Central memory CD4-positive, alpha-beta T cell (primary cell): ENCODE data around the gene ELP6.
A peak's percentile ranks its signal among the peaks of the same experiment; 100 is the strongest.
"Not testable (repeated sequence)": the region's sequence is repeated elsewhere in the genome, so short reads cannot be mapped to it uniquely, and the experiment has no call there.

ENCODE experiments used
- DNase-seq: peaks from one replicate; pipeline ENCODE4 v3.0.0; 2022

Gene ELP6

DNA sequence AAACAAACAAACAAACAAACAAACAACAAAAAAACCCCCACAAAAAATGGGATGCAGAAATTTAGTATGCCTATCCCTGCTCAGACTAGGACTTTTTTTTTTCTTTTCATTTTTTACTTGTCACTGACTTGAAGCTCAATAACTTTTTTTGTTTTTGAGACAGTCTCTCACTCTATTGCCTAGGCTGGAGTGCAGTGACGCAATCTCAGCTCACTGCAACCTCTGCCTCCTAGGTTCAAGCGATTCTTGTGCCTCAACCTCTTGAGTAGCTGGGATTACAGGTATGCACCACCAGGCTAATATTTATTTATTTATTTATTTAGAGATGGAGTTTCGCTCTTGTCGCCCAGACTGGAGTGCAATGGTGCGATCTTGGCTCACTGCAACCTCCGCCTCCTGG, 8.2 kb downstream of the ELP6 start:
- DNase-seq = not testable (repeated sequence)

DNA sequence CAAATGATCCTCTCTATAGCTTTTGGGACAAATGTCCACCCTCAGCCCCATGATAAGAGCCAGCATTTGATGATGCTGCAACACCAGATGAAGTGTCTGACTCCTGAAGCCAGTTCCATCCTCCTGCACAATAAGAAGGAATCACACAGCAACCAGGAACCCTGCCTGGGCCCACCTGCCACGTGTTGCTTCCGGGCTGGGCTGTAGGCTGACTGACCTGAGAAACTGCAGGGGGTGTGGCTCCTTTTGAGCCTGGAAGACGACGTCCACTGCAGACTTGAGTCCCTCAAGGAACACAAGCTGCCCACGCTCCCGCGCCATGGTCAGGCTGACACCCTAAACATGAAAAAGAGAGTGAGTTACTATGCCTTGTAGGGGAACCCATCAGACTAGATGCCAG, 9.4 kb downstream of the ELP6 start:
- DNase-seq = no peak

DNA sequence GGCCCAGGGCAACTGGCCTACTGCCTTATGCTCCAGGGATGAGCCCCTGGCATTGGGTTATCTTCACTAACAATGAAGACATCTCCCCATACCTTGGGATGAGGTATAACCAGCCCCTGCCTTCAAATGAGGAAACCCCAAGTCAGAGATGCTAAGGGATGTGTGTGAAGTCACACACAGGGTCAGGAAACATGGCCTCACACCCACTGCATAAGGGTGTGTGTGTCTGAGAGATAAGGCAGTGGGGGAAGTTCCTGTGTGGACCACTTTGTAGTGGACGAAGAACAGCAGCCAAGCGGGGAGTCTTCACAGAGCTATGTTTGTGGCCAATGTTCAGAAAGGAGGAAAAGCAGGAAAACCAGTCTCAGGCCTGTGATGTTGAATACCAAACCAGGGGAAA, 10.5 kb downstream of the ELP6 start:
- DNase-seq = no peak

DNA sequence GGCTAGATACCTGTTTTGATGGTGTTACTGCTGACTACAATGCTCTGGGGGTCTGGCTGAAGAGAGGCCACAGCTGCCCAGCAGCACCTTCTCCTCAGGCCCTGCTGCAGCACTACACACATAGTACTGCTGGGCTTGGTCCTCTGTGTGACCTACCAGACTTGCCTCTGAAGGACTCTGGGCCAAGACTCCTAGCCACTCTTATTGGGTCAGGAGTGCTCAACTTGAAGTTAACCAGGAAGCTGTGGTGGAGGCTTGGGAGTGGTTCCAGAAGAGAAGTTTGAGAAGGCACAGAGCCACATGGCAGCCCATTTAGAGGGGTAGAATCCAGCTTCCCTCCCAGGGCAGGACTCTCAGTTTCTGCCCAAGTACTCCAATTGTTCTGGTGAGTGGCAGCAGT, 16.6 kb downstream of the ELP6 start:
- no peak for DNase-seq

DNA sequence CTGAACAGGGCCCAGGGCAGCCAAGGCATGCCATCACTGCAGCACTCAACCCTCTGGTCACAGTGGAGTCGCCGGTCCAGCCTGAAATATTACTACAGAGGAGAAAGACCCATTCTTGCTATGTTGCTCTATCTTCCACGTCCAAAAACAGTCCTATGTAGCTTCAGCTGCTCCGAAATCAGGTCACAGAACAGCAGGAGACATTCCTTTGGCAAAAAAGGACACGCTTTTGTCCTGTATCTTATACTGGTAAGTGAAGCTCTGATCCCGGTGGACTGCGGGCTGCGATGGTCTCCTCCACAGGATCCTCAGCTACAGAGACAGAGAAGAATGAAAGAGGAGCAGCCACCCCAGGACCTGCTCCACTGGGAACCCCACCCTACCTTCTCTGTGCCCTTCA, 17.6 kb downstream of the ELP6 start:
- no peak for DNase-seq

DNA sequence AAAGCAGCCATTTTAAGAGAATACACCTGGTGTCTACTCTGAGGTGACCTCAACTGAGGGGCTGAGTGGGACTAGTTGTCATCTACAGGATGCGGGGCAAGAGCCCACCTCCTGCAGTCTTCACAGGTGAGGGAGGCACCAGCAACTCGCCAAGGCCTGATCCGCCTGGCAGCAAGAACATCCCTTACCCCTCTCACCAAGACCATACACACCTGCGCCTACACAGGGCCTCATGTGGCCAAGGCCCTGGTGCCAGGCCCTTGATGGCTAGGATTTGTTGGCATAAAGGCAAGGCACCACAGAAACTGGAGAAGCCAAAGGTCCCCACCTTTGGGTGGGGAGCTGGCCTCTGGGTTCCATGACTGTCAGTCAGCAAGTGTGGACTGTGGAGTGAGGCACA, 18.4 kb downstream of the ELP6 start:
- DNase-seq = no peak

DNA sequence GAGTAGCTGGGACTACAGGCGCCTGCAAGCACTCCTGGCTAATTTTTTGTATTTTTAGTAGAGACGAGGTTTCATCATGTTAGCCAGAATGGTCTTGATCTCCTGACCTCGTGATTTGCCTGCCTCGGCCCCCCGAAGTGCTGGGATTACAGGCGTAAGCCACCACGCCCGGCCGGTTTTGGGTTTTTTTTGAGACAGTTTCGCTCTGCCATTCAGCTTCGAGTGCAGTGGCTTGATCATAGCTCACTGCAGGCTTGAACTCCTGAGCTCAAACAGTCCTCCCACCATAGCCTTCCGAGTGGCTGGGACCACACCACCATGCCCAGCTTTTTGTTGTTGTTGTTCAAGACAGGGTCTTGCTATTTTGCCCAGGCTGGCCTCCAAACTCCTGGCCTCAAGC, 21.7 kb downstream of the ELP6 start:
- no peak for DNase-seq

DNA sequence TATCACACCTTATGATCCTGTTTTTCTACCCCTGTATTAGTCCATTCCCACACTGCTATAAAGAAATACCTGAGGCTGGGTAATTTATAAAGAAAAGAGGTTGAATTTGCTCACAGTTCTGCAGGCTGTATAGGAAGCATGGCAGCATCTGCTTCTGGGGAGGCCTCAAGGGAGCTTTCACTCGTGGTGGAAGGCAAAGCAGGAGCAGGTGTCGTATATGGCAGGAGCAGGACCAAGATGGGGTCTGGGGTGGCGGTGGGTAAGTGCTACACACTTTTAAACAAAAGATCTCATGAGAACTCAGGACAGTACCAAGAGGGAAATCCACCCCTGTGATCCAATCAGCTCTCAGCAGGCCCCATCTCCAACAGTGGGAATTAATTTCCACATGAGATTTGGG, 22.3 kb downstream of the ELP6 start:
- DNase-seq = no peak

DNA sequence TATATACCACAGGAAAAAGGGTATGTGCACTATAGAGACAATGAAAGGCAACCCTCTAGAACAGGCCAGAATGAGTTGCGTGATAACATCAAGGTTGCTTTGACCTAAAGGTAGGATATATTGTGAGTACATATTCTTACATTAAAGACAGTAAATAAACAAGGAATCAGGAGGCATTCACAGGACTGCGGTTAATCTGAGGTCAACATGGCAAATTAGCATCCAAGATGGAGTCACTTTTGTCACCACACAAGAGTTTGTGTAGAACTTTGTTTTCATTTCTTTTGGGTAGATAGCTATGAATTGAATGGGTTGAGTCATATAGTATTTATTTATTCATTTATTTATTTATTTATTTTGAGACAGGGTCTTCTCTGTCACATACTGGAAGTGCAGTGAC, 26.2 kb downstream of the ELP6 start:
- DNase-seq = no peak

DNA sequence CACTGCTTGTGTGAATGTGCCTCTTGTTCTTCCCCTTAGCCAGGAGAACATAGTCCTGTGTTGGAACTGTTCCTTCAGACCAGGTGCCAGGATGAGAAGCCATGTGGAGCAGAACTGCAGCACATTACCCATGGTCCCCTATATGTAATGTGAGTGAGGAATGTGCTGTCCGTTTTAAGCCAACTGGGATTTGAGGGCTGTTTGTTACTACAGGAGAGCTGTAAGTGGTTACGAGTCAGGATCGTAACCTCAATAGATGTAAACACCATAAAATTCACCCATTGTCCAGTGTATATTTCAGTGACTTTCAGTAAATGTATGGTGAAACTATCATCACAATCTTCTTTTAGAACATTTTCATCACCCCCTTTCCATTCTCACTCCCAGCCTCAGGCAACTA, 27.7 kb downstream of the ELP6 start:
- DNase-seq = no peak

DNA sequence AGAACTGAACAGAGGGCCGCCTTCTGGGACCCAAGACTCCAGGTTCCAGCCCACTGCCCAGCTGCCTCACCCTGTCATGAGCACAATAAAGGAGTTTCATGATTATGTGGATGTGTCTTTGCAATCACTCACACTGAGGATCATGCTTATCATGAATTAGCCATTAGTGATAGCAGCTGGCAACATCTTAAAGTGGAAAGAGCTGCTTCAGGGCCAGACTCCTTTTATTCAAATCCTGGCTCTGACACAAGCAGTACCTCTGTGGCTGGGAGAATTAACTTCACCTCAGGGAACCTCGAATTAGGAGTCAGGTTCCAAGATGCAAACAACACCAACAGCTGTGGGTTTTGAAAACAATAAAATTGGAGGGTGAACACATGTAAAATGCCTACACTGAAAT, 31.1 kb downstream of the ELP6 start:
- DNase-seq = no peak

DNA sequence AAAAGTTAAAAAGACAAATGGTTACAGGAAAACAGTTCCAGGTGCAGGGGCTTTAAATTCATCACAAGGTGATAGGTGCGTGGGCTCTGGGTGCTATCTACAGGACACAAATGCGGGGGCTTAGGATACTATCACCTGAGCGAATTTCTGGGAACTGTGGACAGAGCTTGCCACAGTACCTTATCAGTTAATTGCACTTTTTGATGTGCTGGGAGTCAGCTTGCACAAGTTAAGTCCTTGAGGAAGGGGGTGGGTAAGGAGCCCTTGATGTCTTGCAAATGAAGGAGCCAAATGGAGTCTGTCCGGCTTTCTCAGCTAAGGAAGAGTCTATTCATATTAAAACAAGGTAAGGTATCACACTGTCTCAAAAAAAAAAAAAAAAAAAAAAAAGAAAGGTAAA, 31.7 kb downstream of the ELP6 start:
- DNase-seq = not testable (repeated sequence)

DNA sequence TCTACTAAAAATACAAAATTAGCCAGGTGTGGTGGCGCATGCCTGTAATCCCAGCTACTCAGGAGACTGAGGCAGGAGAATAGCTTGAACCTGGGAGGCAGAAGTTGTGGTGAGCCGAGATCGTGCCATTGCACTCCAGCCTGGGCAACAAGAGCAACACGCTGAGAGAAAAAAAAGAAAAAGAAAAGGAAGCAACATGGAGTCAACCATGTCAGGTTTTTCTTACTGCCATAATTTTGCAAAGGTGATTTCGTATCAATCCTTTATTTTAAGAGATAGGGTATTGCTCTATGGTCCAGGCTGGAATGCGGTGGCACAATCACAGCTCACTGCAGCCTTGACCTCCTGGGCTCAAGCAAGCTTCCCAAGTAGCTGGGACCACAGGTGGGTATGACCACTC, 33.2 kb downstream of the ELP6 start:
- not testable (repeated sequence) for DNase-seq

DNA sequence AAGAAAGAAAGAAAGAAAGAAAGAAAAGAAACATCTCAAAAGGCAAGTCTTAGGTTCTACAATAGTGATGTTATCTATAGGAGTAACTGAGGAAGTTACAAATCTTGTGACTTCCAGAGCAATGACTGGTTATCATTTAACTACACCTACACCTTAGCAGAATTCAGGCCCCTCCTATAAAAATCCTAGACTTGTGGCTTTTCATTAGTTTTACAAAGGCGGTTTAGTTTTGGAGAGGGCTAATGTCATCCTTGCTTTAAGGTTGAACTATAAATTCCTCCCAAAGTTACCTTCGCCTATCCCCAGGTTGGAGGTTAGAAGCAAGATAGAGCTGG, 33.7 kb downstream of the ELP6 start:
- DNase-seq = no peak

DNA sequence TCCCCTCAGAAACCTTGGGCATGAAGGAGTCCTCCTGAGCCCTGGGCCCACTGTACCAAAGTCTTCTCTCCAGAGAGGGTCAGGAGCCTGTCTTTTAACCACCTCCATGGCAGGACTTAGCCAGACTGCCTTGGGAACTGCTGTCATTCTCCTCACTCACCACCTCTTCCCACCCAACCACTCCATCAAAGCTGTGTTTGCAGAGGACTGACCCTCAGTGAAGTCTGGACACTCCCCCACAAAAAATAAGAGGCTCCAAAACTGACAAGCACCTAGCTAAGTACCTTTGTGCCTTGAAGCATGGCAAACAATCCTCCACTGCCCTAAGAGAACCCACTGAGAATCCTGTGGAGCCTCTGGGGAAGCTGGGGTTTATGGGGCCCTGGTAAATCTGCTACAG, 35.5 kb downstream of the ELP6 start:
- DNase-seq = no peak

DNA sequence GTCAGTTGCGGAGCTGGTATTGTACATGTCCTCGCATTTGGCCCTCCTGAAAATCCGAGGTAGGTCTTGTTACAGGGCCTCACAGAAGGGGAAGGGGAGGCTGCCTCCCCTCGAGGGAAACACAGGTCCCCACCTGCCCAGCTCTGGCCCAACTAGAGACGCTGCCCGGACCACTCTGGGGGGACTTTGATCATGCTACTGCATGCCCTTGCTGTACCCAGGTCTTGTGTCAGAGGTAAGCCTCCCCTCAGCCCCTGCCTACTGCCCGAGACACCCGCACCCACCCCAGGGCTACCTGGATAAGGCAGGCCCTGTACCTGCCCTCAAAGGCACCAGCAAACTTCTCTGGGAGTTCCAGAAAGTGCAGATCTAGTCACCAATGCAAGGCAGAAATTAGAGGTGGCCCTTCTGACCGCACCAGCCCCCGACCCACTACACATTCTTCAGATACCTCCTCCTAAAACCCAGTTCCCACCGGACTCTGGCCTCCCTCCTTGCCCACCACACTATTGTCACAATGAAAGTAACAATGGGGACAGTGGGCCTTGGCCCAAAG, 36.8 kb downstream of the ELP6 start:
- DNase-seq = no peak

DNA sequence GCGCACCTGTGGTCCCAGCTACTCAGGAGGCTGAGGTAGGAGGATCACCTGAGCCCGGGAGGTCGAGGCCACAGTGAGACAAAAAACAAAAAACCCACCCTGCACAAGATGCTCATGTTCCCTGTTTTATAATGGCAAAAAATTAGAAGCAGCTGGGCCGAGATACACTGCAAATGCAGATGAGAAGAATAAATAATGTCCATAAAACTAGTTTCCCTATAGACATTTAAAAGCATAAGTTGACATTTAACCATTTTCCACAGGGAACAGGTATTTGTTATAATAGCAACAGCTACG, 37.2 kb downstream of the ELP6 start:
- no peak for DNase-seq

DNA sequence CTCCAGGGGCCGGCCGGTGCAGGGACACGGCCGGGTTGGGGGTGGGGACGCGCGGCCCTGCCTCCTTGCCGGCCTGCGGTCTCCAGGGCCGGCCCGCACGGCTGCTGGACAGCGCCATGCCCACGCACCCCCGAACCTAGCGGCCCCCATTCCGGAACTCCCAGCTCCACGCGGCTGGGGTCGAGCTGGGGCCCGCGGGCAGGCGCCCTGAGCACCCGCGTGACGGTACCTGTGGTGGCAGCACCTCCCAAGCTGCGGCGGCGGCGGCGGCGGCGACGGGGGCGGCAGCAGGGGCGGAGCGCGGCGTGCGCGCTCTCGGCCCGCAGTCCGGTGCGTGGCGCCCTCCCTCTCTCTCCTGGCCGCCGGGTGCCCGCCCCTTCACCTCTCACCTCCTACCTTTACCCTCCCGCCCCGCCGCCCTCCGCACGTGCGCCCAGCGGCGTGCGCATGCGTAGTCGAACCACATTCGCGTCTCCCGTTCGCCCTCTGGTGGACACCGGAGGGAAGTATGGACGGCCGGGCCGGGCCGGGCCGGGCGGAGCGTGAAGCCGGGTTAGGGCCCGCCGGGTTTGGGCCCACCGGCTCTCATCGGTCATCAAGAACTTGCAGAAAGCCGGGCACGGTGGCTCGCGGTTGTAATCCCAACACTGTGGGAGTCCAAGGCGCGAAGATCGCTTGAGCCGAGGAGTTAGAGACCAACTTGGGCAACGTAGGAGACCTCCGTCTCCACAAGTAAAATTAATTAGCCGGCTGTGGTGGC, 37.8 kb downstream of the ELP6 start, which contains the start of gene SCAP:
Gene SCAP (minus strand): TSS at position 372 of the 760 bp plus-strand sequence. CDS start 32,948 bp downstream, outside the sequence.
- DNase-seq = peak; percentile 95

DNA sequence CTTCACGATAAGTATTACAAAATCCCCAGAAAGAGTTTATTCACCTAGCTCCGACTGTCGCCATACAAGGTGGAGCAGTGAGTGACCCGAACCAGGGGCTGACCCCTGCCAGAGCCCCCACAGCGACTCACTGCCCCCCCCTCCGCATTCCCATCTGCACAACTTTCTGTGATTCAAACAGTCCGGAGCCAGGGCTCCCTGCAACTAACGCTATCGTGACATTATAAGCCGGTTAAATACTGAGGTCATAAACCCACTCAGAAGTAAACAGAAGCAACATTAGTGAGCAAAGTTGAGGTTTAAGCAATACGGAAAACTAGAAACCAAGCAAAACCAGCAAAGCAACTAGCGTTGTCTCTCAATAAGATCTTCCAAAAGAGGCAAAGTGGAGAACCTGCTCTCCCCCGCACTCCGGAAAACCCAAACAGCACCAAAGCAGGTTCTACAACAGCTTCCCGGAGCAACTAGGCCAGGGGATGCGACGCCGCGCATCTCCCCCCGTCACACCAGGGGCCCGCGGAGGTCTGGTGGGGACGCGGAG, 38.4 kb downstream of the ELP6 start:
- DNase-seq = no peak

DNA sequence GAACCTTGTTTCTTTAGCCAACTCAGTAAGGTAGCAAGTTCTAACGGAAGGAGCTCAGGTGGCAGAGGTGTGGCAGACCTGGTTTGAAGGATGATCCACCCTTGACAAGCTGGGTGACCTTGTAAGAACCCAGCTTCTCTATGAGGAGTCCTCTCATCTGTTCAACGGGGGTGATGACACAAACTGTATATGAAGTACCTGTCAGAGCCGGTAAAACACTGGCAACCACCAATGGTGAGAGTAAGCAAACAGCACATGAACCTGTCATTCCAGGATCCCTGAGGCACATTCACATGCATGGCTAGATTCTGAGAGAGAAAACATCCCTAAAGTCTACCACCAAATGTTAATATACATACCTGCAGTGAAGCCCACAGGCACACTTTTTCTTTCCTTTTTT, 40.1 kb downstream of the ELP6 start:
- no peak for DNase-seq

DNA sequence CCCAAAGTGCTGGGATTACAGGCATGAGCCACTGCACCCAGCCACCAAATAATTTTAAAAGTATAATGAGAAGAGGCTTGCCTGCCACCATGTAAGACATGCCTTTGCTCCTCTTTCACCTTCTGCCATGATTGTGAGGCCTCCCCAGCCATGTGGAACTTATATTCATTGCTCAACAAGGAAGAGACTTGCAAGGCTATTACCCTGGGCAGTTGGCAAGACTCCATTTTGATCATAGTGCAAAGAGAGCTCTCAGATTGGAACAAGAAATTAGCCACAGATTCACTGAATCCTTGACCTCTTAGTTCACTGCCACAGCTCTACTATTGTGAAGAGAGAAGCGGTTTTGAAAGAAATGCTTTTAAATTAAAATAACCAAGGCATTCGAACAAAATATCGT, 43.9 kb downstream of the ELP6 start:
- DNase-seq = no peak

DNA sequence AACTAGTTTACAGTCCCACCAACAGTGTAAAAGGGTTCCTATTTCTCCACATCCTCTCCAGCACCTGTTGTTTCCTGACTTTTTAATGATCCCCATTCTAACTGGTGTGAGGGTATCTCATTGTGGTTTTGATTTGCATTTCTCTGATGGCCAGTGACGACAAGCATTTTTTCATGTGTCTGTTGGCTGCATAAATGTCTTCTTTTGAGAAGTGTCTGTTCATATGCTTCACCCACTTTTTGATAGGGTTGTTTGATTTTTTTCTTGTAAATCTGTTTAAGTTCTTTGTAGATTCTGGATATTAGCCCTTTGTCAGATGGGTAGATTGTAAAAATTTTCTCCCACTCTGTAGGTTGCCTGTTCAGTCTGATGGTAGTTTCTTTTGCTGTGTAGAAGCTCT, 45.2 kb downstream of the ELP6 start:
- DNase-seq = not testable (repeated sequence)

DNA sequence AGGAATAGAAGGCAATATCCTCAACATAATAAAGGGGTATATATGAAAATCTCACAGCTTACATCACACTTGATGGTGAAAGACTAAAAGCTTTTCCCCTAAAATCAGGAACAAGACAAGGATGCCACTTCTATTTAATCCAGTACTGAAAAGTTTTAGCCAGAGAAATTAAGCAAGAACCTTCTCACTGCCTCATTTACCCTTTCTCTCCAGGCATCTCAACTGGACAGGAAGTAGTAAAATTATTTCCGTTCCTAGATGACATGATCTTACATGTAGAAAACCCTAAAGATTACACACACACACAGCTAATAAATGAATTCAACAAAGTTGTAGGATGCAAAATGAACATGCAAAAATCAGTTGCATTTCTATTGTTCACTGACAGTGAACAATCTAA, 48.9 kb downstream of the ELP6 start:
- no peak for DNase-seq

DNA sequence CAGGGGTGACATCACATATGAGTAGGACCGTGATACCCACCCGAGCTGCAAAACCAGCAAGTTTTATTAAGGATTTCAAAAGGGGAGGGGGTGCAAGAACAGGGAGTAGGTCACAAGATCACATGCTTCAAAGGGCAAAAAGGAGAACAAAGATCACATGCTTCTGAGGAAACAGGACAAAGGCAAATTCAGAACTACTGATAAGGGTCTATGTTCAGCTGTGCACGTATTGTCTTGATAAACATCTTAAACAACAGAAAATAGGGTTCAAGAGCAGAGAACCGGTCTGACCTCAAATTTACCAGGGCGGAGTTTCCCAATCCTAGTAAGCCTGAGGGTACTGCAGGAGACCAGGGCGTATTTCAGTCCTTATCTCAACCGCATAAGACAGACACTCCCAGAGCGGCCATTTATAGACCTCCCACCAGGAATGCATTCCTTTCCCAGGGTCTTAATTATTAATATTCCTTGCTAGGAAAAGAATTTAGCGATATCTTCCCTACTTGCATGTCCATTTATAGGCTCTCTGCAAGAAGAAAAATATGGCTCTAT, 53.9 kb downstream of the ELP6 start:
- DNase-seq = not testable (repeated sequence)

DNA sequence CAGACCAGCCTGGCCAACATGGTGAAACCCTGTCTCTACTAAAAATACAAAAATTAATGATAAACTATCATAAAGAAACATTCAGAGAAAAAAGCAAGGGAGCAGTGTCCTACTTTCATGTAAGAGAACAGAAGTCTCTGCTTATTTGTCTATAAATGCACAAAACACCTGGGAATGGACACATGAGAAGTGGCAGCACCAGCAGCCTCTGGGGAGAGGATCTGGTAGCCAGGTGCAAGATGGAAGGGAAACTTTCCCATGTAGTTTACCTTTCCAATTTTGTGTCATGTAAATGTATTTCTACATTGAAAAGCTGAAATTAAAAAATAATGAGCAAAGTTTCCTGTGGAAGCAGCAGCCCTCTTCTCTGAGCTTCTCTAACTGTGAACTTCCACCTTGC, 56.5 kb downstream of the ELP6 start:
- DNase-seq = no peak
